Pons (tissue), 1 donor: Measurements from ENCODE around the gene MFRP.

Source experiments
- DNase-seq: peaks from one replicate; pipeline ENCODE4 v3.0.0-alpha.2; 2016; ENCODE audit warnings: low spot score

Gene MFRP

GRCh38 chr11:119373059-119373920 lies 26.8 kb upstream of the MFRP start:
- DNase-seq = no peak

GRCh38 chr11:119372260-119373058 lies 26.0 kb upstream of the MFRP start:
- no peak for DNase-seq

GRCh38 chr11:119371778-119372182 lies 25.3 kb upstream of the MFRP start:
- DNase-seq = peak; percentile 80

GRCh38 chr11:119371067-119371601 lies 24.6 kb upstream of the MFRP start:
- no peak for DNase-seq

- no peak for DNase-seq
Measured at GRCh38 chr11:119370486-119371046, 24.1 kb upstream of the MFRP start.

GRCh38 chr11:119369132-119369925 lies 22.8 kb upstream of the MFRP start:
- DNase-seq = no peak

- peak; percentile 66 for DNase-seq
Measured at GRCh38 chr11:119368121-119369034, 21.9 kb upstream of the MFRP start.

GRCh38 chr11:119367661-119368120 lies 21.2 kb upstream of the MFRP start:
- DNase-seq = no peak

DNA sequence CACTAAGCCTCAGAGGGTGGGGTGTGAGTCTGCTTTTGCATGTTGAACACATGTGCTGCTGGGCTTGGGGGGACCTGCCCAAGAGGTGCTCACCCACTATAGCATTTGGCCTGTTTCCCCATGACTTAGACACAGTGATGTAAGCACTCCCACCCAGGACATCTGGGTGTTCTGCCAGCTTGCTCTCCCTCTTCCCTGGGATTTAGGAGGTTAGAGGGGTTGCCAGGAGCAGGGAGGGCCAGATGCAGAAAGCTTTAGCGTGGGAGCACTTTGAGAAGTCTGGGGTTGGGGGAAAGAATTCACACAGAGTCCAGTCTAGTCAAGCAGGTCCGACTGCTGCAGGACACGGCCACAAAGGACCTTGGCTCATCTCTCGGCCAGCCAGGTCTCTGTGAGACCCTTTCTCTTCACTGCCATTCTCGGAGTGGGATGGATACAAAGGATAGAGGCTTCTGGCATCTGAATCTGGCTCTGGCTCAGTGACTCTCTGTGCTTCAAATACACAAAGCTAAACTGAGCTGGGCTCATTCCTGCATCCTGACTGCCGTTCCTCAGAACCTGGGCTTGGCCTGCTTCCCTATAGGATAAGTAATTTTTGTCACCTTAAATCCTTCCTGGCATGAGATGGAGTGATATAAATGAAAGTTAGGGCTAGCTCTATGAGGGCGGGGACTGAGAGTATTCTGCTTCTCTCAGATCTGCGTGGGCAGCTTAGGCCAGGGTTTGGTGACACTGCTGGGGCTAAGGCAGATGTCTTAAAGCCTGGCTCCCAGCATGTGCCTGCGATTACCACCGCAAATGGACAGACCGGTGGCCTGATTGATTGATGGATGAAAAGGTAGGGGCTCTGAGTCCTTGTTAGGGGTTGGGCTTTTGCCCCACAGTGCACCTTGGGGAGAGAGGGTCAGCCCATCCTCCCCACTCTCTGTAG lies 20.4 kb upstream of the MFRP start:
- DNase-seq = peak; percentile 68

DNA sequence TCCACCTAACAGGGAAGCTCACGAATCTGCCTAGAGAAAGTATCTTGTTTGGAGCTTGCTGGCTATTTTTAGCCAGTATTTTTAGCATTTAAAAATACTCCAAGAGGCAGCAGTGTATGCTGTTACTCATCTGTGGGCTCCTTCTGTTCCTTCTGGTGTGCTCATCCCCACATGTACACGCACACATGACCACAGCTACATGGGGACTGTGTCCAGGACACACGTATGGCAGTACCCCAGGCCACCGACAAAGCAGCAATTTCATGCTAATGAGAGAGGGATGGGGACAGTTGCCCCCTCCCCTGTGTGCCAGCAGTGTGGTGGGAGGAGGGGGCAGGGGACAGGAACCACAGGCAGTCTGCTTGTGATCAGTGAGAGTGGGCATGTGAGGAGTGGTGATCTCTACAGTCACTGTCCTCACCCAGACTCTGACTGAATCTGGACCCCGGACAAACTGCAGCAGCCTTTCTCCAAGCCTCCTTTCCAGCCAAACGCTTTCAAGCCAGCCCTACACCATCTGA lies 18.6 kb upstream of the MFRP start:
- no peak for DNase-seq

DNA sequence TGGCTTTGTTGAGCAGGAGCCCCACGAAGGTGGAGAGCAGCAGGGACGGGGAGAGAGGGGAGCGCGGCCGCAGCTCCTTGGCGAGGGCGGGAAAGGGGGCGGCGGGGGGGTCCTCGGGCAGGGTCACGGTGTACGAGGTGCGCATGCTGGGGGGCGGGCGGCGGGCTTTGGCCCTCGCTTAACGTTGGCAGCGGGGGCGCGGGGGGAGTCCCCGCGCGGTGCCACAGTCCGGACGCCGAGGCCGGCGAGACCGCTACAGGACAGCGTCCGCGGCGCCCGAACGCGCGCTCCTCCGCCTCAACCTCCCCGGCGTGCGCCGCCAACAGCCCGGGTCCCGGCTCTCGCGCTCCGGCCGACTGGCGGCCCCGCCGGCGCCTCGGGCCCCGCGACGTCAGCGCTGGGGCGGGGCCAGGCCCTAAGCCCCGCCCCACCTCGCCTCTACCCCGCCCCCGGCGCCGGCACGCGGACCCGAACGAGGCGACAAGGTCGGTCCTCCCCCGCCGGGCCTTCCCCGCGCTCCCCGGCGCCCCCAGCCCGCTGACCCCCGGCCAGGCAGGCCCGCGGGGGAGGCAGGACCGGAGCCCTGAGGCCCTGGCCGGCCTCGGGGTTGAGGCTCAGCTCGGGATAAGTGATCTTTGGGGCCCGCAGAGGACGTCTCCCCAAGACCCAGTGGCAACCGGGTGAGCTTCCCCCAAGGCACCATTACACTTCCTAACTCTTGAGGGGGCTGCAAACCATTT lies 17.5 kb upstream of the MFRP start:
- DNase-seq = no peak

DNA sequence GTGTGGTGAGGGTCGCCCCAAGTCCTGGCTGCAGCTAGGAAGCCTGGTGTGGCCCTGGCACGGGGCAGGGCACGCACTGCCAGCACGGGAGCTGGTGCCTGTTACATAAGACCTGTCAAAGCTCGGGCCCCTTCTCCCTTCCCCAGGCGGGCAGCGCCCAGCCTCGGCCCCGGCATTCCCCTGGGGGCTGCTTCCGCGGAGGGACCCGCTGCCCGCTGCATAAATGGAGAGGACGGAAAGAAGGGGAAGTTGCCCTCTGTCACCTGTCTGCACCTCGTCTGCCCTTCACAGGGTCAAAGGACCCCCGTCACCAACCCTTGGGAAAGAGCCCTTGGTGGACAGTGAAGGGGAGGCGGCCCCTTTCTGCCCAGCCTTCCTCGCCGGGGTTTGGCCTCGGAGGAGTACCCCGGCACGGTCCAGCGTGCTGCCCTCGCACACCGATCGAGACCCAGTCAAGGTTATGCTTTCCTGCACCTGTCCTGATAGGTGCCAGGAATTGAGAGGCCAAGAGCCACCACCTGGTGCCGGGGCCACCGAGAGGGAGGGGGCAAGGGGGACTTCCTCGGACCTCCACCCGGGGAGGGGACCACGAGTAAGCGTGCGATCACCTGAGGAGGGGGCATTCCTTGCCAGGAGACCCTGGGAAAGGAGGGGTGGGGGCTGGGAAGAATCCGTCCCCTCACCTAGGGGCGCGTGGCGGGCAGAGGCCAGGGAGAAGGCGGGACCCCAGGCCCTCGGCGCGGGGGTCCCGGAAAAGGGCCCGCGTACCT lies 16.8 kb upstream of the MFRP start:
- DNase-seq = no peak

DNA sequence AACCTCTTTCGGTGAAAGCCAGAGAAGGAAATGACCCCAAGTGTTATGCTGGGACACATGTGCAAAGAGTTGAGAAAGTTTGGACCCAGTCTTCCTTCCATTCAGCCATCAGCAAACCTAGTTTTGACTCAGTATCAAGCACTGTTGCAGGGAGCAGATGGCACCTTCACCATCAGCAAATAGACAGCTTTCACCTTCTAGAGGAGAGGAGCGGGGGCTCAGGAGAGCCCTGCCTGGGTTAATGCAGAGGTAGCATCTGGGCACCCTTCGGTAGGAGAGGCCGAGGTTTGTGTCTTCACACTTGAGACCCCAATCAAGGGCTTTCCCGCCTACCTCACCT lies 16.2 kb upstream of the MFRP start:
- DNase-seq = no peak

- no peak for DNase-seq
Measured at GRCh38 chr11:119361941-119362725, 15.6 kb upstream of the MFRP start.

GRCh38 chr11:119361056-119361787 lies 14.7 kb upstream of the MFRP start:
- DNase-seq = no peak
